ENCODE data around the gene SLC2A5.
"Not testable (repeated sequence)": the region's sequence is repeated elsewhere in the genome, so short reads cannot be mapped to it uniquely, and the experiment has no call there.

Gene SLC2A5

GRCh38 chr1:9031484-9032259 is 37.8 kb downstream of the SLC2A5 start:
- DNase-seq: no peak

- not testable (repeated sequence) for DNase-seq
Observed at GRCh38 chr1:9031077-9031476, 38.4 kb downstream of the SLC2A5 start.

GRCh38 chr1:9028921-9029705 is 40.3 kb downstream of the SLC2A5 start:
- no peak for DNase-seq

- DNase-seq: no peak
Observed at GRCh38 chr1:9027307-9027706, 42.1 kb downstream of the SLC2A5 start.

- no peak for DNase-seq
Observed at GRCh38 chr1:9025449-9025848, 44.0 kb downstream of the SLC2A5 start.

GRCh38 chr1:9024837-9025236 is 44.6 kb downstream of the SLC2A5 start:
- no peak for DNase-seq

GRCh38 chr1:9022773-9023172 is 46.7 kb downstream of the SLC2A5 start:
- DNase-seq: no peak

GRCh38 chr1:9022026-9022738 is 47.3 kb downstream of the SLC2A5 start:
- DNase-seq: not testable (repeated sequence)

- DNase-seq: no peak
Observed at GRCh38 chr1:9020305-9020704, 49.1 kb downstream of the SLC2A5 start.

- DNase-seq: no peak
Observed at GRCh38 chr1:9019896-9020295, 49.5 kb downstream of the SLC2A5 start.

GRCh38 chr1:9018333-9018732 is 51.1 kb downstream of the SLC2A5 start:
- no peak for DNase-seq

GRCh38 chr1:9016455-9016854 is 53.0 kb downstream of the SLC2A5 start:
- DNase-seq: no peak

- DNase-seq: no peak
Observed at GRCh38 chr1:9014475-9015375, 54.7 kb downstream of the SLC2A5 start.

GRCh38 chr1:9013819-9014218 is 55.6 kb downstream of the SLC2A5 start:
- no peak for DNase-seq

GRCh38 chr1:9010781-9011323 is 58.6 kb downstream of the SLC2A5 start:
- DNase-seq: no peak

GRCh38 chr1:9009438-9010370 is 59.7 kb downstream of the SLC2A5 start:
- DNase-seq: no peak

- DNase-seq: no peak
Observed at GRCh38 chr1:9008236-9008635, 61.2 kb downstream of the SLC2A5 start.

GRCh38 chr1:9006956-9007615 is 62.3 kb downstream of the SLC2A5 start:
- DNase-seq: no peak

- DNase-seq: no peak
Observed at GRCh38 chr1:9005395-9005708, 64.1 kb downstream of the SLC2A5 start.

GRCh38 chr1:9004700-9005394 is 64.6 kb downstream of the SLC2A5 start:
- DNase-seq: no peak

Data from NCI-H524 treated with DMSO at 0.1 percent for 48 hours (cell line).